ENCODE measurements around the gene OPRL1. TPM values are rescaled to one million over a fixed set of nuclear protein-coding genes. Genes with fewer than 3 reads are reported as not detected.

Gene OPRL1
- polyA plus RNA-seq, 4 donors = 0.30 to 0.61 TPM; not detected in 2

DNA sequence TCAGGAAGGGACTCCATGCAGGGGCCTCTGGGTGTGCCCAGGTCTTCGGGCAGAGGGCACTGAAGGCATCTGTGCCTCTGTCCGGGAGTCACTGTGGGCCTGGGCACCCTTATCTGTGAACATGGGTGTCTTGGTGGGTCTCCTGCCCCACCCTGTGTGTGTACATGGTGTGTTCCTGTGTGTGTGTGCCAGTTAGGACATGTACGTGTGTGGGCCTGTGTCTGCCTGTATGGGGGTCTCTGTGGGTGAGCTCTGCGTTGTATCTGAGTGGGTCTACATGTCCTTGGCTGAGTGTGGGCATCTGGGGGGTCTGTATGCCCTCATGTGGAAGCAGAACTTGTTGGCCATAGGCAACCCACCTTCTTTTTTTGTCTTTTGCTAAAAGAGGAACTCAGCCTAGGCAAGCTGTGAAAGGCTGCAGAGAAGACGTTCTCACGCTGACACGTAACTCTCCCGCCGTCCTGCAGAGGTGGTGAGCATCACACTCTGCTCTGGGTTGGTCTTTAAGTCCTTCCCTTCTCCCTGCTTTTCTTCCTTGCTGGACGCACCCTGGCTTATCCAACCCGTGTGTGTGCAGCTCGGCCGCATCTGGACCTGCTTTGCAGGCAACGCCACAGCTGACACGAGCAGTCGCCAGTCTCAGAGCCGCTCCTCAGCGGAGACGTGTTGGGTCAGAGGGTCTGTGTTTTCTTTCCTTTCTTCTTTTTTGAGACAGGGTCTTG lies 28.0 kb downstream of the OPRL1 start:
- DNase-seq = no peak
- no peak overlapping the region for H3K4me3 ChIP-seq (ENCODE audit: low read depth in 1 of 3, low read length in 3 of 3)
- no peak overlapping the region for H3K27ac ChIP-seq (ENCODE audit: low read depth in 1 of 3, low read length in 2 of 3)
- peaks cover 2 to 15% (median 2%) of the 10 kb centered on the region in 3 donors for H3K27me3 ChIP-seq (ENCODE audit: control insufficient read depth in 3 of 3, insufficient read depth in 3 of 3, low read length in 3 of 3)
- 58 to 66% (median 60%) methylated on average over 19 of the region's 19 CpGs for WGBS, 3 donors
- no peaks in the 10 kb centered on the region for H3K36me3 ChIP-seq (ENCODE audit: control insufficient read depth in 3 of 3, insufficient read depth in 2 of 3, low read depth in 1 of 3, low read length in 3 of 3)
- H3K4me1 ChIP-seq (ENCODE audit: control insufficient read depth in 3 of 3, insufficient read depth in 2 of 3, low read depth in 1 of 3, low read length in 2 of 3) = no peaks in the 10 kb centered on the region
- FAIRE-seq = no peak
- H3K9me3 ChIP-seq (ENCODE audit: control insufficient read depth in 2 of 2, insufficient read depth in 1 of 2, low read depth in 1 of 2, low read length in 1 of 2) = no peaks in the 10 kb centered on the region

DNA sequence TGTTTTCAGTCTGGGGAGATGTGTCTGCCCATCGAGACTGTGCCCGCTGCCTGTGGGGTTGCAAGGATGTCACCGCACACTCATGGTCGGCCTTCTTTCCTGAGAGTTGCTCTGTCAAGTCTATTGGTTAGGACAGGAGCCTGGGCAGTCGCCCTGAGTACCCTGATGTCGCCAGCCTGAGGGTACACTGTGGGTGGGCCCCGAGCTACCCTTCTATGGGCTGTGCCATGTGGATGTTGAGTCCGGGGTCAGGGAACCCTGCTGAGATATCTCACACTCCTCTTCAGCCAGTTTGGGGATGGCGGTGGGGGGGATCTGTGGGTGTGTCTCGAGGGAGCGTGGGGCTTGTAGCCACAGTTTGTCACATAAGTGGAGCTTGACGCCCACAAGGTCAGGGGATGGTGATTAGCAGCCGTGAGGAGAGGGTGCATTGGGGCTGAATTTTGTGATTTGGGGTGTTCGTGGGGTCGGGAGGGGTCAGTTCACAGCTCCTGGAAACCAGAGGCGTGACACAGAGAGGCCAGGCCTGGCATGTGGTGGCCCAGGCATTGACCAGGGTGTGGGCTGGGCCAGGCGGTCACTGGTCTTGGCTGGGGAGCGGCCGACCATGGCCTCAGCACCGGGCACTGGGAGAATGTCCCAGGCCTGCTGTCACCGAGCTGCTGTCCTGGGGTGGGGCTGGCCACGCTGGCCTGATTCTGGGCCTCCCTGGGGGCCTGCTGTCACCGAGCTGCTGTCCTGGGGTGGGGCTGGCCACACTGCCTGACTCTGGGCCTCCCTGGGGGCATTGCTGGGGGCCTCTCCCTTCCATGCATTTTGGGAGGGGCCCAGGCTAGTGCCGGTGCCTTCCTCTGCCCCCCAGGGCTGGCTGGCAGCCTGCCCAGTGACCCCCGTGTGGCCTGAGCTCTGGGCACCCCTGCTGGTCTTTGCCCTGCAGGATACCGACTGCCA lies 29.1 kb downstream of the OPRL1 start:
- no peaks in the 10 kb centered on the region for H3K36me3 ChIP-seq (ENCODE audit: control insufficient read depth in 3 of 3, insufficient read depth in 2 of 3, low read depth in 1 of 3, low read length in 3 of 3)
- 63 to 80% (median 68%) methylated on average over 23 to 26 of the region's 26 CpGs for WGBS, 3 donors
- H3K4me1 ChIP-seq (ENCODE audit: control insufficient read depth in 3 of 3, insufficient read depth in 2 of 3, low read depth in 1 of 3, low read length in 2 of 3) = no peaks in the 10 kb centered on the region
- H3K27me3 ChIP-seq (ENCODE audit: control insufficient read depth in 3 of 3, insufficient read depth in 3 of 3, low read length in 3 of 3) = peaks cover 0 to 5% (median 1%) of the 10 kb centered on the region in 3 donors
- H3K9me3 ChIP-seq (ENCODE audit: control insufficient read depth in 2 of 2, insufficient read depth in 1 of 2, low read depth in 1 of 2, low read length in 1 of 2) = no peaks in the 10 kb centered on the region
- H3K27ac ChIP-seq (ENCODE audit: low read depth in 1 of 3, low read length in 2 of 3) = no peak overlapping the region
- no peak overlapping the region for H3K4me3 ChIP-seq (ENCODE audit: low read depth in 1 of 3, low read length in 3 of 3)
- FAIRE-seq = no peak
- no peak for DNase-seq

DNA sequence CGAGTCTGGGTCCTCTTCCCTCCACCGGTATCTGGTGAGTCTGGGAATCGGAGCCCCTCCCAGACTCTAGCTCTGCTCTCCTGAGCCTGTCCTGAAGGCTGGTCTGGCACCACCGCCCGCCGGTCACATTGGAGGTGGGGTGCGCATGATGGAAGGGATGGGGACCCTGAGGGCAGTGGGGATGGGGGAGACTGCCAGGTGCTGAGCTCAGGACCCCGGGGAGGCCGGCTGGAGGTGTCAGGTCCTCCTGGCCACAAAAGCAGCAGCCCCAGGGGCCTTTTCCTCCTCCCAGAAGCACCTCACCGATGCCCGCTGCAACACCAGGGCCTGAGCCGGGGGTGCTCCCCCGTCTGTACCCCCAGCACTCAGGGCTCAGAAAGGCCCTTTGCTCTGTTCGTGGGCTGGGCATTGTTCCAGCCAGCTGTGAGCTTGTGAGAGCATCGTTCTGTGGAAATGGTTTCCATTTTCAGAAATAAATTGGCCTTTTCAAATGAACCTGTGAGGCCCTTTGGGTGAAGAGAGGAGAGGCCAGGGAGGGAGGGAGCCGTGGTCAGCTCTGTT lies 30.0 kb downstream of the OPRL1 start:
- no peak for FAIRE-seq
- Histone ChIP-seq H3K4me3 (ENCODE audit: low read depth in 1 of 3, low read length in 3 of 3) (no peak overlapping the region), H3K4me1 (ENCODE audit: control insufficient read depth in 3 of 3, insufficient read depth in 2 of 3, low read depth in 1 of 3, low read length in 2 of 3) (no peaks in the 10 kb centered on the region), H3K36me3 (ENCODE audit: control insufficient read depth in 3 of 3, insufficient read depth in 2 of 3, low read depth in 1 of 3, low read length in 3 of 3) (no peaks in the 10 kb centered on the region), H3K9me3 (ENCODE audit: control insufficient read depth in 2 of 2, insufficient read depth in 1 of 2, low read depth in 1 of 2, low read length in 1 of 2) (no peaks in the 10 kb centered on the region), H3K27me3 (ENCODE audit: control insufficient read depth in 3 of 3, insufficient read depth in 3 of 3, low read length in 3 of 3) (peaks cover 0 to 2% (median 0%) of the 10 kb centered on the region in 3 donors), H3K27ac (ENCODE audit: low read depth in 1 of 3, low read length in 2 of 3) (no peak overlapping the region)
- DNase-seq = no peak
- WGBS, 3 donors = 66 to 72% (median 71%) methylated on average over 16 of the region's 16 CpGs

DNA sequence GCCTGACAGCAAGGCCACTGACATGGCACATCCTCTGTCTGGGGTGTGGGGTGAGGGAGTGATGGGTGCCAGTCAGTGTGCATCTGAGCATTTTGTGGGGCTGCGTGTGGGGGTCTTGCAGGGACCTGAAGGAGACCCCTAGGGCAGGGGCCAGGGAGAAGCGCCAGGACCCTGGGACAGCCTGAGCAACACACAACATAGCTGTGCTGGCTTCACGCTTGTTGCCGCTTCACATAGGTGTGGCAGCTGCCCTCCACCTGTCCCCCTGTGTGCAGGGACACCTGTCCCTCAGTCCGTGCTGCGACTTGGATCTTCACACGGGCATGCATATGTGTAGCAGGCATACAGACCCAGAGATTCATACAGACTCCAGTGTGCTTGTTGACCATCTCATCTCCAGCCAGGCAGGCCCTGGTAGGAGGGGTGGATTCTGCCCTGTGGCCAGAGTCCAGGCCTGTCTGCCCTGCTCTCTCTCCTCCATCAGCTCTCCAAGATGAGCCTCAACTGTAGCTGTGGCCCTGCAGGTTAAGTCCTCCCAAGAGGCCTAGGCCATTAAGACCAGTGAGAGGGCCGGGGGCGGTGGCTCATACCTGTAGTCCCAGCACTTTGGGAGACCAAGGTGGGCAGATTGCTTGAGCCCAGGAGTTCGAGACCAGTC lies 30.7 kb downstream of the OPRL1 start:
- H3K36me3 ChIP-seq (ENCODE audit: control insufficient read depth in 3 of 3, insufficient read depth in 2 of 3, low read depth in 1 of 3, low read length in 3 of 3) = no peaks in the 10 kb centered on the region
- WGBS, 3 donors = 75 to 89% (median 82%) methylated on average over 10 of the region's 10 CpGs

DNA sequence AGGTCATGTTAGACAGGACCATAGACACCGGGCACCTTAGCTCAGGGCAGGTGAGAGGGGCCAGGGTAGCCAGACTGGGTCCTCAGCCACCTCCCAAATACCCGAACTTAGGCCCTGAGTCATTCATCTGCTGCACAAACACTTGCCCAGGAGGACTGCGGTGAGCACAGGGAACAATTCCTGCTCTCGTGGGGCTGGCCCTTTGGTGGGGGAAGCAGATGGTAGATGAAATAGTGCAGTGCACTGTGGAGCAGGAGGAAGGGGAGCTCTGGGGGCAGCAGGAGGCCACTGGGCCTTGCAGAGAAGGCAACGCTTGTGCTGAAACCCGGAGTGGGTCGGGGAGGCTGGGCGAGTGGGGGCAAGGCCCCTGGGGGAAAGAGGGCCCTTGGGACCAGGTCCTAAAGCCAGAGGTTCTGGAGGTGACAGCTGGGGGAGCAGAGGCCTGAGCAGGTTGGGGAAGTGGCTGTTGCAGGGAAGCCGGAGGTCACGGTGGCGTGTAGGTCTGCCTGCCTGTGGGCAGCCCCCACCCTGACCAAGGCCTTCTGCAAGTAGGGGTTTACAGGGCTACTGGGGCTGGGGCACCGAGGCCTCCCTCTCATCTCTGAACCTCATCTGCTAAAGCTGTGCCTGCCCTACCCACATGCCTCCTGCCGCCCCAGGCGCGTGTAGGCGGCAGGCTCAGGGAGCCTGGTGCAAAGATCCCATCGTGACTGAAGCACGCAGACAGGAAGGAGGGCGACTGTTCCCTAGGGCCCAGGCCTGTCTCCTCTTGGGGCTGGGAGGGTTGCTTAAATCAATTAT lies 32.2 kb downstream of the OPRL1 start:
- FAIRE-seq (no peak), DNase-seq (no peak)
- Histone ChIP-seq H3K27ac (ENCODE audit: low read depth in 1 of 3, low read length in 2 of 3) (no peak overlapping the region), H3K4me1 (ENCODE audit: control insufficient read depth in 3 of 3, insufficient read depth in 2 of 3, low read depth in 1 of 3, low read length in 2 of 3) (no peaks in the 10 kb centered on the region), H3K36me3 (ENCODE audit: control insufficient read depth in 3 of 3, insufficient read depth in 2 of 3, low read depth in 1 of 3, low read length in 3 of 3) (no peaks in the 10 kb centered on the region), H3K9me3 (ENCODE audit: control insufficient read depth in 2 of 2, insufficient read depth in 1 of 2, low read depth in 1 of 2, low read length in 1 of 2) (no peaks in the 10 kb centered on the region), H3K27me3 (ENCODE audit: control insufficient read depth in 3 of 3, insufficient read depth in 3 of 3, low read length in 3 of 3) (peaks cover 0 to 2% (median 0%) of the 10 kb centered on the region in 3 donors), H3K4me3 (ENCODE audit: low read depth in 1 of 3, low read length in 3 of 3) (no peak overlapping the region)
- 67 to 71% (median 70%) methylated on average over 17 to 19 of the region's 19 CpGs for WGBS, 3 donors

More for the DNA sequence above, 30.7 kb downstream of the OPRL1 start:
- Histone ChIP-seq H3K27me3 (ENCODE audit: control insufficient read depth in 3 of 3, insufficient read depth in 3 of 3, low read length in 3 of 3) (peaks cover 0 to 2% (median 0%) of the 10 kb centered on the region in 3 donors), H3K4me3 (ENCODE audit: low read depth in 1 of 3, low read length in 3 of 3) (no peak overlapping the region), H3K9me3 (ENCODE audit: control insufficient read depth in 2 of 2, insufficient read depth in 1 of 2, low read depth in 1 of 2, low read length in 1 of 2) (no peaks in the 10 kb centered on the region), H3K4me1 (ENCODE audit: control insufficient read depth in 3 of 3, insufficient read depth in 2 of 3, low read depth in 1 of 3, low read length in 2 of 3) (no peaks in the 10 kb centered on the region), H3K27ac (ENCODE audit: low read depth in 1 of 3, low read length in 2 of 3) (no peak overlapping the region)
- DNase-seq (no peak), FAIRE-seq (no peak)

DNA sequence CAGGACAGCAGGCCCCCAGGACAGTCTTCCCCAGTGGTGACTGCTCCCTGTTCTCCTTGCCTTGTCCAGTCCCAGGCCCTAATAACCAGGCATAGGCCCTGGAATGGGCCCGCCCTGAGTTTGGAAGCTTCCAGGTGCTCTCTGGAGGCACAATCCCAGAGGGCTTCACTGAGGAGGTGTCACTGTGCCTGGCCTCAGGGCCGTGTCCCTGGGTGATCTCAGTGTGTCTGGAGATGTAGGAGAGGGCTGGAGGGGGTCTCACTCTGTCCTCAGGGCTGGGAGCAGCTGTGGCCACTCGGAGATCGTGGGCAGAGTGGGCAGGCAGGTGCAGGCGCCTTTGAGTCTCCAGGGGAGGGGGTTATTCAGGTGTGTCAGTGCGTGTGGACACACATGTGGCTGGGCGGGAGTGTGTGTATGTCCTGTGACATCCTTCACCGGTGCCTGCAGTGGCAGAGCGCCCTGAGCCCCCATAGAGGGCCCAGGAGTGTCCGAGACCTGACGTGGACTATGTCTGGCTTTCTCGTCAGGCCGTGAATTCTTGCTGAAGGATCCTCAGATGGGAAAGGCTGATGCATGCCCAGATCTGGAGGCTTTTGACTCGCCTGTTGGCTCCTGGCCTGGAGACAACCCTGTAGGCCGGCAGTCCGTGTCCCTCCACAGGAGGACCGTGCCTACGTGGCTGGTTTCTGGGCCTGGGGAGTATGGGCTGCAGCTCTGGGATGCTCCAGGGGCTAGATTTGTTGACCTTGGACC lies 33.0 kb downstream of the OPRL1 start:
- no peaks in the 10 kb centered on the region for H3K27me3 ChIP-seq (ENCODE audit: control insufficient read depth in 3 of 3, insufficient read depth in 3 of 3, low read length in 3 of 3)
- no peak for DNase-seq
- H3K36me3 ChIP-seq (ENCODE audit: control insufficient read depth in 3 of 3, insufficient read depth in 2 of 3, low read depth in 1 of 3, low read length in 3 of 3) = no peaks in the 10 kb centered on the region
- H3K4me1 ChIP-seq (ENCODE audit: control insufficient read depth in 3 of 3, insufficient read depth in 2 of 3, low read depth in 1 of 3, low read length in 2 of 3) = no peaks in the 10 kb centered on the region
- H3K9me3 ChIP-seq (ENCODE audit: control insufficient read depth in 2 of 2, insufficient read depth in 1 of 2, low read depth in 1 of 2, low read length in 1 of 2) = no peaks in the 10 kb centered on the region
- no peak overlapping the region for H3K4me3 ChIP-seq (ENCODE audit: low read depth in 1 of 3, low read length in 3 of 3)
- no peak for FAIRE-seq
- H3K27ac ChIP-seq (ENCODE audit: low read depth in 1 of 3, low read length in 2 of 3) = no peak overlapping the region
- WGBS, 3 donors = 74 to 84% (median 77%) methylated on average over 18 of the region's 18 CpGs

DNA sequence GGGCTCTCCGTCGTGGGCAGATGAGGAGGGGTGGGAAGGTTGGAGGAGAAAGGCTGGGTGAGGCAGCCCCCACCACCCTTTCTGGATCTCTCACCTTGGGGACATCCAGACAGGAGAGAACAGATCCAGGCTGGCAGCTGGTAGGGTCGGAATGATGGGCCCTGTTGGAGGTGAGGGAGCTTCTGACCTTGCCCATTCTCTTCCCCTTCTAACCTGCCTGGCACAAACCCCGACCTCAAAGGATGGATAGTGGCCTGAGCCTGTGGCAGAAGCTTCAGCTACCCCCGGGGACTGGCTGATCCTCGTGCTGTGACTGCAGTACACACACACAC lies 33.5 kb downstream of the OPRL1 start:
- DNase-seq = no peak
- Histone ChIP-seq H3K4me3 (ENCODE audit: low read depth in 1 of 3, low read length in 3 of 3) (no peak overlapping the region), H3K27me3 (ENCODE audit: control insufficient read depth in 3 of 3, insufficient read depth in 3 of 3, low read length in 3 of 3) (no peaks in the 10 kb centered on the region), H3K4me1 (ENCODE audit: control insufficient read depth in 3 of 3, insufficient read depth in 2 of 3, low read depth in 1 of 3, low read length in 2 of 3) (no peaks in the 10 kb centered on the region), H3K9me3 (ENCODE audit: control insufficient read depth in 2 of 2, insufficient read depth in 1 of 2, low read depth in 1 of 2, low read length in 1 of 2) (no peaks in the 10 kb centered on the region), H3K27ac (ENCODE audit: low read depth in 1 of 3, low read length in 2 of 3) (no peak overlapping the region), H3K36me3 (ENCODE audit: control insufficient read depth in 3 of 3, insufficient read depth in 2 of 3, low read depth in 1 of 3, low read length in 3 of 3) (no peaks in the 10 kb centered on the region)
- WGBS, 3 donors = 43 to 68% (median 52%) methylated on average over 6 of the region's 6 CpGs
- no peak for FAIRE-seq
